ENCODE data around the gene SDHD. TPM values are rescaled to one million over a fixed set of nuclear protein-coding genes. Genes with fewer than 3 reads are reported as not detected.
"Not testable (repeated sequence)": the region's sequence is repeated elsewhere in the genome, so short reads cannot be mapped to it uniquely, and the experiment has no call there.

SDHD gene
- total RNA-seq, 1 donor from 2014 or later = 121 TPM

GRCh38 chr11:112044961-112045360 is 41.7 kb upstream of the SDHD start:
- Histone ChIP-seq H3K9me3 (no peaks in the 10 kb centered on the region), H3K27me3 (no peaks in the 10 kb centered on the region), H3K4me3 (no peak overlapping the region), H3K36me3 (peaks cover 3 to 41% of the 10 kb centered on the region in 2 donors), H3K27ac (no peak overlapping the region), H3K4me1 (no peaks in the 10 kb centered on the region)
- TF ChIP-seq POLR2A (IDR thresholded peaks at IDR 0.05) = no peak
- no peak for TF ChIP-seq CTCF (IDR thresholded peaks at IDR 0.05)
- no peak for TF ChIP-seq POLR2AphosphoS5 (IDR thresholded peaks at IDR 0.05; ENCODE audit: insufficient read depth in 1 of 2, low read depth in 1 of 2)
- intact Hi-C loops (cut with DNase I) = no loop called here
- DNase-seq (ENCODE audit: extremely low spot score in 2 of 2) = no peak

- H3K4me1 ChIP-seq; DNase-seq (ENCODE audit: extremely low spot score in 2 of 2); H3K27ac ChIP-seq; H3K27me3 ChIP-seq; H3K4me3 ChIP-seq; H3K9me3 ChIP-seq; intact Hi-C loops (cut with DNase I): not testable (repeated sequence)
- peaks cover 6 to 44% of the 10 kb centered on the region in 2 donors for H3K36me3 ChIP-seq
These were observed 40.0 kb upstream of the SDHD start for GRCh38 chr11:112046647-112047046.

GRCh38 chr11:112048256-112048655 is 38.4 kb upstream of the SDHD start:
- H3K27me3 ChIP-seq; intact Hi-C loops (cut with DNase I); H3K27ac ChIP-seq; H3K4me3 ChIP-seq; DNase-seq (ENCODE audit: extremely low spot score in 2 of 2); H3K4me1 ChIP-seq; H3K9me3 ChIP-seq: not testable (repeated sequence)
- H3K36me3 ChIP-seq = peaks cover 6 to 57% of the 10 kb centered on the region in 2 donors

GRCh38 chr11:112049777-112050176 is 36.9 kb upstream of the SDHD start:
- H3K4me1 ChIP-seq = no peaks in the 10 kb centered on the region
- intact Hi-C loops (cut with DNase I) = no loop called here
- TF ChIP-seq POLR2A (IDR thresholded peaks at IDR 0.05) (no peak), CTCF (IDR thresholded peaks at IDR 0.05) (no peak), POLR2AphosphoS5 (IDR thresholded peaks at IDR 0.05; ENCODE audit: insufficient read depth in 1 of 2, low read depth in 1 of 2) (no peak)

GRCh38 chr11:112050721-112051120 is 36.0 kb upstream of the SDHD start:
- no peaks in the 10 kb centered on the region for H3K4me1 ChIP-seq
- no peak overlapping the region for H3K27ac ChIP-seq
- no peaks in the 10 kb centered on the region for H3K9me3 ChIP-seq
- DNase-seq (ENCODE audit: extremely low spot score in 2 of 2) = no peak
- H3K27me3 ChIP-seq = no peaks in the 10 kb centered on the region
- TF ChIP-seq POLR2A (IDR thresholded peaks at IDR 0.05) (no peak), POLR2AphosphoS5 (IDR thresholded peaks at IDR 0.05; ENCODE audit: insufficient read depth in 1 of 2, low read depth in 1 of 2) (no peak), CTCF (IDR thresholded peaks at IDR 0.05) (no peak)
- H3K4me3 ChIP-seq = no peak overlapping the region
- peaks cover 6 to 64% of the 10 kb centered on the region in 2 donors for H3K36me3 ChIP-seq
- intact Hi-C loops (cut with DNase I) = no loop called here

More at GRCh38 chr11:112049777-112050176, 36.9 kb upstream of the SDHD start:
- peaks cover 6 to 68% of the 10 kb centered on the region in 2 donors for H3K36me3 ChIP-seq
- H3K27ac ChIP-seq = no peak overlapping the region
- no peak overlapping the region for H3K4me3 ChIP-seq
- H3K9me3 ChIP-seq = no peaks in the 10 kb centered on the region
- DNase-seq (ENCODE audit: extremely low spot score in 2 of 2) = no peak
- no peaks in the 10 kb centered on the region for H3K27me3 ChIP-seq

- intact Hi-C loops (cut with DNase I) = no loop called here
- Histone ChIP-seq H3K36me3 (peaks cover 6 to 57% of the 10 kb centered on the region in 2 donors), H3K27me3 (no peaks in the 10 kb centered on the region), H3K27ac (no peak overlapping the region), H3K4me3 (no peak overlapping the region), H3K9me3 (no peaks in the 10 kb centered on the region), H3K4me1 (no peaks in the 10 kb centered on the region)
- TF ChIP-seq POLR2A (IDR thresholded peaks at IDR 0.05) (no peak), CTCF (IDR thresholded peaks at IDR 0.05) (no peak), POLR2AphosphoS5 (IDR thresholded peaks at IDR 0.05; ENCODE audit: insufficient read depth in 1 of 2, low read depth in 1 of 2) (no peak)
- no peak for DNase-seq (ENCODE audit: extremely low spot score in 2 of 2)
These were observed 34.9 kb upstream of the SDHD start for GRCh38 chr11:112051768-112052167.

All from vagina (tissue), 2 donors.